NCI-H446 (cell line): ENCODE data around the gene PTPN14.

Source experiments
- DNase-seq, 2 experiments: peaks; one replicate each; lab custom pipeline; 2025; lab: John Stamatoyannopoulos, UW

The PTPN14 gene

GRCh38 chr1:214305164-214305751 is 246.1 kb downstream of the PTPN14 start:
- no peak for DNase-seq

- no peak for DNase-seq
These were observed 248.1 kb downstream of the PTPN14 start for GRCh38 chr1:214303141-214303930.

GRCh38 chr1:214301526-214301925 is 249.9 kb downstream of the PTPN14 start:
- no peak for DNase-seq

- DNase-seq: no peak
These were observed 251.1 kb downstream of the PTPN14 start for GRCh38 chr1:214300149-214300780.
